ENCODE data around the gene IGSF10.

GRCh38 chr3:151423091-151423490, 37.8 kb downstream of the IGSF10 start:
- TF ChIP-seq MAX (IDR thresholded peaks at IDR 0.05) (no peak), CTCF (IDR thresholded peaks at IDR 0.05; ENCODE audit: low read depth, low read length, missing input control) (no peak)
